Kidney (tissue), 14 donors: Measurements from ENCODE around the gene MEX3A. TPM values are rescaled to one million over a fixed set of nuclear protein-coding genes. Genes with fewer than 3 reads are reported as not detected.
A peak's percentile ranks its signal among the peaks of the same experiment; 100 is the strongest.

ENCODE experiments used
- DNase-seq, 5 donors: peaks; one replicate each; pipeline ENCODE4 v3.0.0-alpha.2; 2013 to 2020
- FAIRE-seq: peaks from 2 replicates; lab custom pipeline; 2012; peaks lifted over from hg19 to GRCh38; lab: Jason Lieb, UNC
- H3K27ac ChIP-seq, 2 donors: one replicate each; pipeline ENCODE4 v1.7.0; 2013; ENCODE audit warnings: low read depth in 2 of 2, low read length in 2 of 2, inconsistent platforms in 1 of 2
- H3K27me3 ChIP-seq: one replicate; pipeline ENCODE4 v1.7.1; 2013; ENCODE audit warnings: low read length, inconsistent platforms; ENCODE audit not compliant: control insufficient read depth, insufficient read depth
- H3K36me3 ChIP-seq, 3 donors: one replicate each; pipeline versions ENCODE4 v1.7.0 to v1.7.1; 2013; ENCODE audit warnings: low read length in 3 of 3, control low read depth in 1 of 3, inconsistent platforms in 1 of 3; ENCODE audit not compliant: insufficient read depth in 3 of 3, control insufficient read depth in 2 of 3
- H3K4me1 ChIP-seq, 3 donors: one replicate each; pipeline versions ENCODE4 v1.7.0 to v1.7.1; 2013; ENCODE audit warnings: low read length in 3 of 3, inconsistent platforms in 1 of 3, low read depth in 1 of 3; ENCODE audit not compliant: control insufficient read depth in 2 of 3, insufficient read depth in 2 of 3
- H3K4me3 ChIP-seq, 3 donors: one replicate each; pipeline versions ENCODE4 v1.7.0 to v1.8.1; 2013; ENCODE audit warnings: low read length in 3 of 3, control low read depth in 1 of 3, inconsistent platforms in 1 of 3
- H3K9ac ChIP-seq, 3 donors: one replicate each; pipeline versions ENCODE4 v1.7.0 to v1.7.1; 2013; ENCODE audit warnings: low read length in 3 of 3, control low read depth in 1 of 3, inconsistent platforms in 1 of 3
- H3K9me3 ChIP-seq, 3 donors: one replicate each; pipeline versions ENCODE4 v1.7.0 to v1.7.1; 2013; ENCODE audit warnings: low read length in 3 of 3, control low read depth in 1 of 3, inconsistent platforms in 1 of 3; ENCODE audit not compliant: control insufficient read depth in 2 of 3, insufficient read depth in 1 of 3
- intact Hi-C: fragments of 100-400 bp; cut with DNase I; formaldehyde crosslinking; loops from one replicate; pipeline ENCODE4 v1.11.1; 2022
- polyA plus RNA-seq: library from polyadenylated mRNA; stranded (reverse); fragments of 350-450 nt; fragmentation: Illumina TruSeq; extraction: RNeasy Lipid Tissue Mini Kit (QIAGEN cat#74804); gene quantifications from one replicate; pipeline ENCODE4 v1.2.3, GENCODE V29; 2014; ENCODE audit warnings: low read depth, low replicate concordance; ENCODE audit not compliant: insufficient read depth
- total RNA-seq: library from RNA; stranded (reverse); fragmentation: NEBNext Ultra II Directional; extraction: Animal tissue kit (Norgen Biotek cat#: 25700); gene quantifications from one replicate; pipeline ENCODE4 v1.2.1, GENCODE V29; 2021
- TF ChIP-seq, protein P1 (sequence below): IDR thresholded peaks from 3 replicates; pipeline ENCODE4 v1.5.1; 2012; ENCODE audit warnings: mild to moderate bottlenecking, moderate library complexity, borderline replicate concordance; ENCODE audit not compliant: insufficient read depth; ENCODE audit errors: extremely low read depth
- donor health status: control.
- donor health status: control.
- donor health status: control.
- donor health status: control.
- donor health status: control.
- donor health status: DM: yes; HTN: yes; CAD: no.
- donor health status: Normal renal cell carcinoma (clear cell type).

MEX3A gene
- total and polyA plus RNA-seq, 2 donors from 2014 or later, result 1.0 to 1.7 TPM

DNA sequence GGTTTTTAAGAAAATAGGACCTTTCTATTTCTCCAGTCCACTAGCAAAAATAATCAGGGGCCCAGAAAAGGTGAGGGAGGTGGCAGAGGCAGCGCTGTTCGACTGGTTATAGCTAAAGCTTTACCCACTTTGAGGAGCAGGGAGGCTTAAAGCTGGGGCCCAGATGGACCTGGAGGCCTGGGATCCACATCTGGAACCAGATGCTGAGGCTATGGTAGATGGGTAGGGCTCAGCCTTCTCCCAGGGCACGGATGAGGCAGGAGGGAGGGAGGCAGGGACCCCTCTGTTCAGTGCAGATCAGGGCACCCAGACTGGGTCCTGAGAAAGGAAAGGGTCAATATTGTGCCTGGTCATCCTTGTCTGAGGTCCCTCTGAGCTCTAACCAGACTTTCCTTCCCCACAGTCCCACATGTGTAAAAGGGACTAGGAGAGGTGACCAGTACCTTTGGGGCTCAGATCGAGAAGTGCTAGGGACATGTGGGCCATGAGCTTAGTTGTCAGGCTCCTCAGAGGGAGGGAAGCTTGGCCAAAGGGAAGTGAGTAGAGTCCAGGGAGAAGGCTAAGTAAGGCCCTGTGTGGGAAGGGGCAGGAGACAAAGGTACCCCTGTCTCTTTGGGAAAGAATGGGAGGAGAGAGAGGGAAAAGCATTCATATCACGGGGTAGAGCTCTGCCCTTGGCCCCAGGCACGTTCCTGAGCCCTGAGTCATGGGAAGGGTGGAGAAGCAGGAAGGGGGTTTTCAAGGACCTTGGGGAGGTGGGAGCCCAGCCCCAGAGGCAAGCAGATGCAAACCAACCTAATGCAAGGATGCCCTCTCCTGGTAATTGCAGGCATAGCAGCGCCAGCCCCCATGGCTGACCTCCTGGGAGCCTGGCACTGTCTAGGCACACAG, 47.7 kb upstream of the MEX3A start:
- DNase-seq, result peak; percentile 90 to 96 (median 92)

DNA sequence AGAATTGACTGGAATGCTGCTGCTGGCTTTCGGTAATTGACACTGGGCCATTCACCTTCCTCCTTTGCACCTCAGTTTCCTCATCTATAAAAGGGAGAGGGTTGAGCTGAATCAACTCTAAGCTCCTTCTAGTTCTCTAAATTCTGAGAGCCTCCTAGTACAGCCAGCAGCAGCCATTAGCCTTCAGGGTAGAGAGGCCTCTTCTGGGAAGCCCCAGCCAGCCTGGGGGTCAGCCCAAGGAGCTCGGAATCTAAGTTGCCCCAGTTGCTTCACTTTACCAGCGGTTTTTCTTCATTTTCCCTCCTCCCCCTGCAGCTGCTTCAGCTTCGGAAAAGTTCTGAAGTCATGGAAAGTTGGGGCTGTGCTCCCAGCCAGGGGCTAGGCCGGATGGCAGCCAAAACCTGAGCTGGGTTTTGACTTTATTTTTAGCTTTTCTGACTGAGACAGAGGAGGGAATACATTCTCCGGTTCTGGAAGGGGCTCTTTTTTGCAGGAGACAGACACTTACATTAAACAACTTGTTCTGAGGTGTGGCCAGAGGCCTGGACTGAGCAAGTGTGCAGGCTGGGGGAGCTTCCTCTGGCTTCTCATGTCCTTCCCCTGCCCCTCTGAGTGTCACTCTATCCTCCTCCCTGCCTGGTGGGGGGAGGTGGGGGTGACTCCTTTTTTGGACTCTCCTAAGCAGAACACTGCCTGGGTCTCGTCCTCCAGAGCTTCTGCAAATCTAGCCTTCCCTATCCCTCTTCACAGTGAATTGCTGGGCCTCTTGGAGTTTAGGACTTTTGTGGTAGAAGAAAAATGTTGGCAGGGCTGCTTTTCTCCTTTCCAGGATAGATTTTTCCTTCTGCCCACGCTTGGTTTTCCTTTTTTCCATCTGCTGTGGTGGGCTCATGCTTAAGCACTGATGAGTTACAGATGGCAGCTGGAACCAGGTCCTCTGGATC, 46.7 kb upstream of the MEX3A start:
- intact Hi-C loops, result no loop called here

More for the DNA sequence above, 47.7 kb upstream of the MEX3A start:
- no peak for FAIRE-seq
- Histone ChIP-seq H3K4me1 (peaks cover 10 to 44% (median 35%) of the 10 kb centered on the region in 3 donors), H3K36me3 (peaks cover 2 to 21% (median 21%) of the 10 kb centered on the region in 3 donors), H3K9me3 (no peaks in the 10 kb centered on the region), H3K9ac (peak overlapping the region in 2 of 3 donors; percentile 35 to 77), H3K27ac (peak overlapping the region; percentile 84 to 94), H3K4me3 (peak overlapping the region in 1 of 3 donors; percentile 11), H3K27me3 (no peaks in the 10 kb centered on the region)
- TF ChIP-seq, protein P1, sequence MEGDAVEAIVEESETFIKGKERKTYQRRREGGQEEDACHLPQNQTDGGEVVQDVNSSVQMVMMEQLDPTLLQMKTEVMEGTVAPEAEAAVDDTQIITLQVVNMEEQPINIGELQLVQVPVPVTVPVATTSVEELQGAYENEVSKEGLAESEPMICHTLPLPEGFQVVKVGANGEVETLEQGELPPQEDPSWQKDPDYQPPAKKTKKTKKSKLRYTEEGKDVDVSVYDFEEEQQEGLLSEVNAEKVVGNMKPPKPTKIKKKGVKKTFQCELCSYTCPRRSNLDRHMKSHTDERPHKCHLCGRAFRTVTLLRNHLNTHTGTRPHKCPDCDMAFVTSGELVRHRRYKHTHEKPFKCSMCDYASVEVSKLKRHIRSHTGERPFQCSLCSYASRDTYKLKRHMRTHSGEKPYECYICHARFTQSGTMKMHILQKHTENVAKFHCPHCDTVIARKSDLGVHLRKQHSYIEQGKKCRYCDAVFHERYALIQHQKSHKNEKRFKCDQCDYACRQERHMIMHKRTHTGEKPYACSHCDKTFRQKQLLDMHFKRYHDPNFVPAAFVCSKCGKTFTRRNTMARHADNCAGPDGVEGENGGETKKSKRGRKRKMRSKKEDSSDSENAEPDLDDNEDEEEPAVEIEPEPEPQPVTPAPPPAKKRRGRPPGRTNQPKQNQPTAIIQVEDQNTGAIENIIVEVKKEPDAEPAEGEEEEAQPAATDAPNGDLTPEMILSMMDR, result peak; percentile 99
- intact Hi-C loops, result no loop called here

DNA sequence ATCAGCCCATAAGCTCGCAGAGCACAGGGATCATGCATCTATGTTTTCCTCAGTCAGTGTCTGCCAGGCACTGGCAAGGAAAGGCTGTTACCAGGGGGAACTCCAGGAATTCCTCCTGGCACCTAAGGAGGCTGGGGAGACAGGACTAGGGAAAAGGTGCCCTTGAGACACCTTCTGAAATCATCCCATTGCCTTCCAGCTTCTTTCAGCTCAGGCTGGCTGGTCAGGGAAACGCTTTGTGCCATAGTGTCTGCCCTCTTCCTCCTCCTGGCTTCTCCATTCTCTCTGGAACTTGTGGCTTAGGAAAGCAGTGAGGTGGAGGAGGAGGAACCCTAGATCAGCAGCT, 46.0 kb upstream of the MEX3A start:
- no peaks in the 10 kb centered on the region for H3K27me3 ChIP-seq
- no peaks in the 10 kb centered on the region for H3K9me3 ChIP-seq
- DNase-seq, result no peak
- FAIRE-seq, result no peak
- intact Hi-C loops, result no loop called here
- H3K9ac ChIP-seq, result peak overlapping the region in 1 of 3 donors; percentile 77
- TF ChIP-seq, protein P1, result no peak
- H3K4me3 ChIP-seq, result peak overlapping the region in 1 of 3 donors; percentile 11
- H3K4me1 ChIP-seq, result peaks cover 14 to 57% (median 48%) of the 10 kb centered on the region in 3 donors
- peak overlapping the region; percentile 84 to 94 for H3K27ac ChIP-seq
- peaks cover 2 to 7% (median 6%) of the 10 kb centered on the region in 3 donors for H3K36me3 ChIP-seq

More for the DNA sequence above, 46.7 kb upstream of the MEX3A start:
- Histone ChIP-seq H3K4me1 (peaks cover 10 to 51% (median 43%) of the 10 kb centered on the region in 3 donors), H3K36me3 (peaks cover 2 to 11% (median 11%) of the 10 kb centered on the region in 3 donors), H3K27me3 (no peaks in the 10 kb centered on the region), H3K4me3 (peak overlapping the region in 1 of 3 donors; percentile 11), H3K27ac (peak overlapping the region; percentile 84 to 94), H3K9me3 (no peaks in the 10 kb centered on the region), H3K9ac (peak overlapping the region in 1 of 3 donors; percentile 77)
- DNase-seq, result peak in 2 of 5 donors; percentile 78 to 82
- TF ChIP-seq, protein P1, result no peak
- no peak for FAIRE-seq
